GM23248 (cell line): ENCODE results near the gene KIF5B. TPM values are rescaled to one million over a fixed set of nuclear protein-coding genes. Genes with fewer than 3 reads are reported as not detected.

Source experiments
- DNase-seq: peaks from one replicate; pipeline ENCODE4 v3.0.0-alpha.2; 2015
- H2AFZ ChIP-seq: fragments of 200-600 bp; sonication (generic); 2 replicates; pipeline ENCODE4 v1.6.1; 2016; ENCODE audit warnings: antibody characterized with exemption
- H3F3A ChIP-seq: fragments of 200-600 bp; sonication (generic); 2 replicates; pipeline ENCODE4 v1.6.1; 2016; ENCODE audit warnings: mild to moderate bottlenecking, antibody characterized with exemption, mixed run types; ENCODE audit not compliant: insufficient read depth
- H3K27ac ChIP-seq: fragments of 200-600 bp; sonication (generic); 2 replicates; pipeline ENCODE4 v1.5.1; 2016; ENCODE audit warnings: mild to moderate bottlenecking
- H3K27me3 ChIP-seq: fragments of 200-600 bp; sonication (generic); replicated peaks from 2 replicates; pipeline ENCODE4 v1.6.1; 2016; ENCODE audit warnings: mild to moderate bottlenecking; ENCODE audit not compliant: insufficient read depth
- H3K36me3 ChIP-seq: fragments of 200-600 bp; sonication (generic); 2 replicates; pipeline ENCODE4 v1.6.1; 2016; ENCODE audit warnings: low read depth, mild to moderate bottlenecking
- H3K4me1 ChIP-seq: fragments of 200-600 bp; sonication (generic); 2 replicates; pipeline ENCODE4 v1.6.1; 2016; ENCODE audit warnings: mild to moderate bottlenecking; ENCODE audit not compliant: insufficient read depth
- H3K4me2 ChIP-seq: fragments of 200-600 bp; sonication (generic); one replicate; pipeline ENCODE4 v1.6.1; 2016; ENCODE audit warnings: mild to moderate bottlenecking; ENCODE audit not compliant: unreplicated experiment
- H3K4me3 ChIP-seq: fragments of 200-600 bp; sonication (generic); 2 replicates; pipeline ENCODE4 v1.5.1; 2016; ENCODE audit warnings: mild to moderate bottlenecking
- H3K79me2 ChIP-seq: fragments of 200-600 bp; sonication (generic); 2 replicates; pipeline ENCODE4 v1.6.1; 2016; ENCODE audit warnings: mild to moderate bottlenecking; ENCODE audit not compliant: insufficient read depth
- H3K9ac ChIP-seq: fragments of 200-600 bp; sonication (generic); 2 replicates; pipeline ENCODE4 v1.6.1; 2016; ENCODE audit warnings: mild to moderate bottlenecking
- H3K9me2 ChIP-seq: fragments of 200-600 bp; sonication (generic); 2 replicates; pipeline ENCODE4 v1.6.1; 2016; ENCODE audit warnings: mixed run types, mild to moderate bottlenecking, moderate library complexity; ENCODE audit not compliant: insufficient read depth
- H3K9me3 ChIP-seq: fragments of 200-600 bp; sonication (generic); one replicate; pipeline ENCODE4 v1.6.1; 2017; ENCODE audit warnings: low read depth
- H4K20me1 ChIP-seq: fragments of 200-600 bp; sonication (generic); 2 replicates; pipeline ENCODE4 v1.6.0; 2016; ENCODE audit not compliant: insufficient read depth
- EZH2 ChIP-seq: fragments of 200-600 bp; sonication (generic); IDR thresholded peaks from 2 replicates; pipeline ENCODE4 v1.6.1; 2018; ENCODE audit warnings: antibody characterized with exemption, mild to moderate bottlenecking; ENCODE audit not compliant: insufficient read depth, poor library complexity, severe bottlenecking
- EZH2phosphoT487 ChIP-seq: fragments of 200-600 bp; sonication (generic); IDR thresholded peaks from 2 replicates; pipeline ENCODE4 v1.6.1; 2018; ENCODE audit warnings: antibody characterized with exemption, moderate library complexity, mild to moderate bottlenecking, low read depth; ENCODE audit not compliant: insufficient read depth
- WGBS, 2 experiments: methylation state at CpG; one replicate each; pipeline ENCODE4 v1.1.6; 2015 to 2017; ENCODE audit warnings: low lambda C conversion rate in 2 of 2, low coverage in 1 of 2; ENCODE audit errors: missing lambda C conversion rate in 2 of 2; 5-methylcytosine and 5-hydroxymethylcytosine counted together
- in situ Hi-C: fragments of 300-500 bp; cut with MboI; formaldehyde crosslinking; loops from 2 replicates; pipeline ENCODE4 v1.15.0; 2020
- polyA plus RNA-seq: library from polyadenylated mRNA; unstranded; fragments of >200 nt; fragmentation: Nextera tagmentation; extraction: Ambion mirVana; gene quantifications from 2 replicates; pipeline ENCODE4 v1.2.1, GENCODE V29; 2016
- total RNA-seq: library from RNA; depleted of rRNA; stranded (reverse); fragments of >200 nt; shearing (Covaris generic); gene quantifications from 2 replicates; pipeline ENCODE4 v1.2.3, GENCODE V29; 2014

Gene KIF5B
- total and polyA plus RNA-seq, 2 experiments from 2014 or later, result 81.5 to 133 TPM

- H3K9ac ChIP-seq, result no peak overlapping the region
- H4K20me1 ChIP-seq, result no peaks in the 10 kb centered on the region
- no peak overlapping the region for H3K27ac ChIP-seq
- no peaks in the 10 kb centered on the region for H3K9me2 ChIP-seq
- no peak overlapping the region for H3K4me2 ChIP-seq
- no peak overlapping the region for H2AFZ ChIP-seq
- no peak overlapping the region for H3K4me3 ChIP-seq
- WGBS, 2 experiments, result 38 to 47% methylated on average over 2 to 3 of the region's 3 CpGs
- H3F3A ChIP-seq, result peaks cover 36% of the 10 kb centered on the region
- TF ChIP-seq EZH2 (no peak), EZH2phosphoT487 (no peak)
- no peaks in the 10 kb centered on the region for H3K9me3 ChIP-seq
- peak; percentile 20 for DNase-seq
- no peaks in the 10 kb centered on the region for H3K27me3 ChIP-seq
- in situ Hi-C loops, result loop anchor here (10.0 kb wide), 1 partner anchor 149 kb away; no protein-coding TSS in a partner anchor
- H3K79me2 ChIP-seq, result no peaks in the 10 kb centered on the region
- peaks cover 19% of the 10 kb centered on the region for H3K36me3 ChIP-seq
- peaks cover 10% of the 10 kb centered on the region; the same call in 1 of the 2 replicates for H3K4me1 ChIP-seq
These were observed 52.0 kb downstream of the KIF5B start for GRCh38 chr10:32004161-32004591.

GRCh38 chr10:32002531-32002930 is 53.7 kb downstream of the KIF5B start:
- WGBS, 2 experiments, result 57 to 72% methylated on average over 1 of the region's 1 CpG
- no peaks in the 10 kb centered on the region for H4K20me1 ChIP-seq
- no peak overlapping the region for H2AFZ ChIP-seq
- peaks cover 32% of the 10 kb centered on the region; the same call in 1 of the 2 replicates for H3F3A ChIP-seq
- no peaks in the 10 kb centered on the region for H3K27me3 ChIP-seq
- no peaks in the 10 kb centered on the region for H3K9me3 ChIP-seq
- H3K79me2 ChIP-seq, result no peaks in the 10 kb centered on the region
- H3K9ac ChIP-seq, result no peak overlapping the region
- H3K27ac ChIP-seq, result no peak overlapping the region
- peaks cover 10% of the 10 kb centered on the region; the same call in 1 of the 2 replicates for H3K4me1 ChIP-seq
- H3K36me3 ChIP-seq, result peaks cover 9% of the 10 kb centered on the region
- TF ChIP-seq EZH2 (no peak), EZH2phosphoT487 (no peak)
- H3K4me3 ChIP-seq, result no peak overlapping the region
- no peaks in the 10 kb centered on the region for H3K9me2 ChIP-seq
- in situ Hi-C loops, result loop anchor here (10.0 kb wide), 1 partner anchor 148 kb away; no protein-coding TSS in a partner anchor
- H3K4me2 ChIP-seq, result no peak overlapping the region
- DNase-seq, result no peak

GRCh38 chr10:32000937-32001336 is 55.3 kb downstream of the KIF5B start:
- Histone ChIP-seq H3K4me3 (no peak overlapping the region), H3K79me2 (no peaks in the 10 kb centered on the region), H3K9me3 (no peaks in the 10 kb centered on the region), H3F3A (peaks cover 24% of the 10 kb centered on the region; the same call in 1 of the 2 replicates), H3K9me2 (no peaks in the 10 kb centered on the region), H3K9ac (no peak overlapping the region), H4K20me1 (no peaks in the 10 kb centered on the region), H3K36me3 (no peaks in the 10 kb centered on the region), H3K4me1 (peaks cover 10% of the 10 kb centered on the region; the same call in 1 of the 2 replicates), H3K27me3 (no peaks in the 10 kb centered on the region), H3K4me2 (no peak overlapping the region), H2AFZ (no peak overlapping the region), H3K27ac (no peak overlapping the region)
- WGBS, 2 experiments, result 43 to 49% methylated on average over 4 of the region's 4 CpGs
- in situ Hi-C loops, result loop anchor here (10.0 kb wide), 1 partner anchor 146 kb away; no protein-coding TSS in a partner anchor
- peak; percentile 27 for DNase-seq
- no peak for TF ChIP-seq EZH2
- TF ChIP-seq EZH2phosphoT487, result no peak

GRCh38 chr10:31999836-32000235 is 56.4 kb downstream of the KIF5B start:
- peaks cover 10% of the 10 kb centered on the region; the same call in 1 of the 2 replicates for H3K4me1 ChIP-seq
- no peak overlapping the region for H3K4me2 ChIP-seq
- no peaks in the 10 kb centered on the region for H3K9me2 ChIP-seq
- no peaks in the 10 kb centered on the region for H3K9me3 ChIP-seq
- no peaks in the 10 kb centered on the region for H3K36me3 ChIP-seq
- WGBS, 2 experiments, result 97 to 98% methylated on average over 3 of the region's 3 CpGs
- H3F3A ChIP-seq, result peaks cover 24% of the 10 kb centered on the region; the same call in 1 of the 2 replicates
- no peak overlapping the region for H3K9ac ChIP-seq
- no peaks in the 10 kb centered on the region for H3K27me3 ChIP-seq
- no peaks in the 10 kb centered on the region for H3K79me2 ChIP-seq
- no peak overlapping the region for H3K27ac ChIP-seq
- no peak overlapping the region for H3K4me3 ChIP-seq
- TF ChIP-seq EZH2phosphoT487, result no peak
- no peak for TF ChIP-seq EZH2
- no peak for DNase-seq
- H4K20me1 ChIP-seq, result no peaks in the 10 kb centered on the region
- in situ Hi-C loops, result loop anchor here (10.0 kb wide), 1 partner anchor 145 kb away; no protein-coding TSS in a partner anchor
- H2AFZ ChIP-seq, result no peak overlapping the region
